Heart left ventricle (tissue), 13 donors: ENCODE measurements around the gene CDK6.

Experiments used
- CTCF ChIP-seq, 12 donors: fragments of 200-600 bp; sonication (generic) in 4 of 12; IDR thresholded peaks; one replicate each; pipeline versions ENCODE4 v1.5.0 to v1.8.0; 2018 to 2022; ENCODE audit warnings: antibody characterized with exemption in 12 of 12, mild to moderate bottlenecking in 5 of 12
- POLR2A ChIP-seq, 2 donors: fragments of 450-650 bp; IDR thresholded peaks; one replicate each; pipeline ENCODE4 v1.6.1; 2017; ENCODE audit warnings: antibody characterized with exemption in 2 of 2, mild to moderate bottlenecking in 2 of 2, moderate library complexity in 2 of 2
- donor health status: ischemic (EF 13 %, LVEDD 7.1; RV severe dilation, severe dysfunction).
- donor health status: DM: no; HTN: yes; CAD: no.
- donor health status: DM: no; HTN: no; CAD: no.
- donor health status: ischemic (EF 25% LVEDD 6.9; RV normal size, moderate dysfunction).
- donor health status: ischemic (EF 25% LVEDD 5.7; RV mildly dilated, moderate dysfunction).
- donor health status: ischemic (EF 35%, LVEDD 5.7; RV mildly dilated, moderate dysfunction).
- donor health status: nonischemic (EF 11% LVEDD 7.7; RV severe dilation, severe dysfunction).
- donor health status: DM: yes; HTN: yes; CAD: no.
- donor health status: PGD.
- donor health status: ischemic (EF 29% LVEDD 5.4; RV normal size, mild dysfunction).
- donor health status: nonischemic (EF 23%, LVEDD 6.1; RV moderate dilation, normal function).

DNA sequence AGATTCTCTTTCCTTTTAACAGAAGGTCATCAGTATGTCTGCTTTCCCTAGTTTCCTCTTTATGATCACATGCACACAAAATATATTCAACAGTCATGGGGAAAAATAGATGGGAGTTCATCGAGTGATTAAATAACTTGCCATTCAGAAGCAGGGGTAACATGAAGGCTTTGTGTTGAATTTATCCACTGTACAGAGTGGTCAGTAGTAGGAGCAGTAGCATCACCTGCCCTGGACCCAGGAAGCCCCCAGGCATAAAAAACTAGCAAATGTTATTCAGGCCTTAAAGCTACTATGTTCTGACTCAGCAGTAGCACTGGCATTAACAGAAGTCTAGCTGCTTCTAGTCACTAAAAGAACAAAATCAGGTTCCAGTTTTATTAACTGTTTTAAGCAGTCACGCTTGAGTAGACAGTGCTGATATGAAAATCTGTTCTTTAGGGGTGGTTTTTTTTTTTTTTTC is 214.8 kb downstream of the CDK6 start:
- no peak for TF ChIP-seq CTCF (IDR thresholded peaks at IDR 0.05)
- TF ChIP-seq POLR2A (IDR thresholded peaks at IDR 0.05) = no peak
